Measurements from ENCODE around the gene MTERF4.
"Not testable (repeated sequence)": the region's sequence is repeated elsewhere in the genome, so short reads cannot be mapped to it uniquely, and the experiment has no call there.

Gene MTERF4

GRCh38 chr2:241094924-241095420 is 7.1 kb downstream of the MTERF4 start:
- peak in 1 of 42 donors; percentile 9 for DNase-seq
- intact Hi-C loops (cut with DNase I): no loop called here

- intact Hi-C loops (cut with DNase I): no loop called here
- DNase-seq: peak in 2 of 42 donors; percentile 12 to 35
Measured at GRCh38 chr2:241094172-241094571, 7.9 kb downstream of the MTERF4 start.

- intact Hi-C loops (cut with DNase I): not testable (repeated sequence)
- peak in 1 of 42 donors; percentile 24 for DNase-seq
Measured at GRCh38 chr2:241093133-241093781, 8.8 kb downstream of the MTERF4 start.

GRCh38 chr2:241092677-241093076 is 9.4 kb downstream of the MTERF4 start:
- DNase-seq: peak in 3 of 42 donors; percentile 10 to 37 (median 31)
- intact Hi-C loops (cut with DNase I): no loop called here

- intact Hi-C loops (cut with DNase I): no loop called here
- DNase-seq: peak in 6 of 42 donors; percentile 13 to 58 (median 38)
Measured at GRCh38 chr2:241091734-241092445, 10.2 kb downstream of the MTERF4 start.

- intact Hi-C loops (cut with DNase I): no loop called here
Measured at GRCh38 chr2:241091201-241091600, 10.9 kb downstream of the MTERF4 start.

GRCh38 chr2:241088791-241089732 is 13.0 kb downstream of the MTERF4 start:
- intact Hi-C loops (cut with DNase I): no loop called here
- peak in 3 of 42 donors; percentile 1 to 9 (median 2) for DNase-seq

More at GRCh38 chr2:241091201-241091600, 10.9 kb downstream of the MTERF4 start:
- DNase-seq: peak in 20 of 42 donors; percentile 15 to 71 (median 38)

- peak in 1 of 42 donors; percentile 9 for DNase-seq
- intact Hi-C loops (cut with DNase I): no loop called here
Measured at GRCh38 chr2:241088376-241088775, 13.7 kb downstream of the MTERF4 start.

- peak in 8 of 42 donors; percentile 15 to 53 (median 32) for DNase-seq
- intact Hi-C loops (cut with DNase I): no loop called here
Measured at GRCh38 chr2:241087420-241088268, 14.4 kb downstream of the MTERF4 start.

- DNase-seq: no peak
Measured at GRCh38 chr2:241084856-241085444, 17.1 kb downstream of the MTERF4 start.

GRCh38 chr2:241083091-241083415 is 19.0 kb downstream of the MTERF4 start:
- peak in 4 of 42 donors; percentile 5 to 27 (median 14) for DNase-seq
- intact Hi-C loops (cut with DNase I): no loop called here

More at GRCh38 chr2:241084856-241085444, 17.1 kb downstream of the MTERF4 start:
- intact Hi-C loops (cut with DNase I): no loop called here

- intact Hi-C loops (cut with DNase I): no loop called here
- peak in 4 of 42 donors; percentile 1 to 23 (median 12) for DNase-seq
Measured at GRCh38 chr2:241082341-241083090, 19.6 kb downstream of the MTERF4 start.

GRCh38 chr2:241081643-241082340 is 20.3 kb downstream of the MTERF4 start:
- peak in 5 of 42 donors; percentile 6 to 29 (median 21) for DNase-seq
- intact Hi-C loops (cut with DNase I): no loop called here

- intact Hi-C loops (cut with DNase I): no loop called here
- DNase-seq: peak in 2 of 42 donors; percentile 5 to 24
Measured at GRCh38 chr2:241081190-241081642, 20.9 kb downstream of the MTERF4 start.

- intact Hi-C loops (cut with DNase I): no loop called here
Measured at GRCh38 chr2:241080405-241081189, 21.5 kb downstream of the MTERF4 start.

More at GRCh38 chr2:241080405-241081189, 21.5 kb downstream of the MTERF4 start:
- DNase-seq: peak in 4 of 42 donors; percentile 11 to 35 (median 26)

All from head of caudate nucleus (tissue), 42 donors.